ENCODE data around the gene LEF1. TPM values are rescaled to one million over a fixed set of nuclear protein-coding genes. Genes with fewer than 3 reads are reported as not detected.
A peak's percentile ranks its signal among the peaks of the same experiment; 100 is the strongest.

The LEF1 gene
- total RNA-seq, 1 experiment from 2014 or later: 2.8 TPM

GRCh38 chr4:108119199-108119800 is 49.4 kb downstream of the LEF1 start:
- Histone ChIP-seq H3K4me1 (replicated peaks; ENCODE audit: insufficient read depth) (peaks cover 16% of the 10 kb centered on the region), H3K27me3 (ENCODE audit: insufficient read depth, low read depth) (no peaks in the 10 kb centered on the region), H3K9me2 (ENCODE audit: insufficient read depth) (no peaks in the 10 kb centered on the region), H3K4me3 (no peak overlapping the region), H4K20me1 (ENCODE audit: insufficient read depth) (peaks cover 6% of the 10 kb centered on the region; the same call in 1 of the 2 replicates), H2AFZ (no peak overlapping the region), H3K27ac (no peak overlapping the region), H3K79me2 (ENCODE audit: low read depth) (no peaks in the 10 kb centered on the region), H3K36me3 (ENCODE audit: low read depth) (no peaks in the 10 kb centered on the region), H3K4me2 (peak overlapping the region; percentile 37; the same call in 1 of the 2 replicates), H3F3A (ENCODE audit: insufficient read depth, low read depth) (peaks cover 6% of the 10 kb centered on the region), H3K9me3 (ENCODE audit: insufficient read depth, low read depth) (no peaks in the 10 kb centered on the region)
- POLR2A ChIA-PET (ENCODE audit: unreplicated experiment): no interaction called here
- TF ChIP-seq, protein P1, sequence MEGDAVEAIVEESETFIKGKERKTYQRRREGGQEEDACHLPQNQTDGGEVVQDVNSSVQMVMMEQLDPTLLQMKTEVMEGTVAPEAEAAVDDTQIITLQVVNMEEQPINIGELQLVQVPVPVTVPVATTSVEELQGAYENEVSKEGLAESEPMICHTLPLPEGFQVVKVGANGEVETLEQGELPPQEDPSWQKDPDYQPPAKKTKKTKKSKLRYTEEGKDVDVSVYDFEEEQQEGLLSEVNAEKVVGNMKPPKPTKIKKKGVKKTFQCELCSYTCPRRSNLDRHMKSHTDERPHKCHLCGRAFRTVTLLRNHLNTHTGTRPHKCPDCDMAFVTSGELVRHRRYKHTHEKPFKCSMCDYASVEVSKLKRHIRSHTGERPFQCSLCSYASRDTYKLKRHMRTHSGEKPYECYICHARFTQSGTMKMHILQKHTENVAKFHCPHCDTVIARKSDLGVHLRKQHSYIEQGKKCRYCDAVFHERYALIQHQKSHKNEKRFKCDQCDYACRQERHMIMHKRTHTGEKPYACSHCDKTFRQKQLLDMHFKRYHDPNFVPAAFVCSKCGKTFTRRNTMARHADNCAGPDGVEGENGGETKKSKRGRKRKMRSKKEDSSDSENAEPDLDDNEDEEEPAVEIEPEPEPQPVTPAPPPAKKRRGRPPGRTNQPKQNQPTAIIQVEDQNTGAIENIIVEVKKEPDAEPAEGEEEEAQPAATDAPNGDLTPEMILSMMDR (conservative IDR thresholded peaks at IDR 0.05): no peak
- TF ChIP-seq EZH2 (IDR thresholded peaks at IDR 0.05; ENCODE audit: low read depth): no peak
- BruUV-seq (replicated peaks): no TSS peak
- CTCF ChIA-PET: no interaction called here
- intact Hi-C loops (cut with micrococcal nuclease; ENCODE audit: unreplicated experiment): no loop called here
- DNase-seq: no peak

DNA sequence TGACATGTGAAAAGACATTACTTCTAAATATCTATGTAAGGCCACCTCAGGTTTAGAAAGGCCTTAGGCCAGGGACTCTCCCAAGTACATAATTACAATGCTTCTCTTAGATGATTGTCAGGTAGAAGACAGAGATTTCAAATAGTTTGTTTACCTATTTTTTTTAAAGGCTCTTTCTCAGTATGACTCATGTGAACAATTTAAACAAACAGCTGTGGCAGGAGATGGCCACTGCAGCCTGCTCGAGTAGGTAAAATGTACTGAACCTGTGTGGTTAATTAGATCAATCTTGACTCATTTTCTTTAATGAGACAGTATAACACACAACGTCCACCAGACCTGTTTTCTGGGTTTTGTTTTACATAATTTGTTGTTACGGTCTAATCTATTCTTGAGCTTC is 50.2 kb downstream of the LEF1 start:
- intact Hi-C loops (cut with micrococcal nuclease; ENCODE audit: unreplicated experiment): no loop called here
- Histone ChIP-seq H3K4me1 (replicated peaks; ENCODE audit: insufficient read depth) (peaks cover 16% of the 10 kb centered on the region), H3K36me3 (ENCODE audit: low read depth) (no peaks in the 10 kb centered on the region), H3K27ac (peak overlapping the region; percentile 3; the same call in 1 of the 2 replicates), H3K4me2 (peak overlapping the region; percentile 37; the same call in 1 of the 2 replicates), H2AFZ (no peak overlapping the region), H3F3A (ENCODE audit: insufficient read depth, low read depth) (peaks cover 6% of the 10 kb centered on the region), H4K20me1 (ENCODE audit: insufficient read depth) (peaks cover 6% of the 10 kb centered on the region; the same call in 1 of the 2 replicates), H3K4me3 (no peak overlapping the region), H3K9me3 (ENCODE audit: insufficient read depth, low read depth) (no peaks in the 10 kb centered on the region), H3K79me2 (ENCODE audit: low read depth) (no peaks in the 10 kb centered on the region), H3K9me2 (ENCODE audit: insufficient read depth) (no peaks in the 10 kb centered on the region), H3K27me3 (ENCODE audit: insufficient read depth, low read depth) (no peaks in the 10 kb centered on the region)
- BruUV-seq (replicated peaks): no TSS peak
- TF ChIP-seq, protein P1 (conservative IDR thresholded peaks at IDR 0.05): no peak
- TF ChIP-seq EZH2 (IDR thresholded peaks at IDR 0.05; ENCODE audit: low read depth): no peak
- ChIA-PET POLR2A (ENCODE audit: unreplicated experiment) (no interaction called here), CTCF (no interaction called here)
- DNase-seq: peak; percentile 6 to 82

DNA sequence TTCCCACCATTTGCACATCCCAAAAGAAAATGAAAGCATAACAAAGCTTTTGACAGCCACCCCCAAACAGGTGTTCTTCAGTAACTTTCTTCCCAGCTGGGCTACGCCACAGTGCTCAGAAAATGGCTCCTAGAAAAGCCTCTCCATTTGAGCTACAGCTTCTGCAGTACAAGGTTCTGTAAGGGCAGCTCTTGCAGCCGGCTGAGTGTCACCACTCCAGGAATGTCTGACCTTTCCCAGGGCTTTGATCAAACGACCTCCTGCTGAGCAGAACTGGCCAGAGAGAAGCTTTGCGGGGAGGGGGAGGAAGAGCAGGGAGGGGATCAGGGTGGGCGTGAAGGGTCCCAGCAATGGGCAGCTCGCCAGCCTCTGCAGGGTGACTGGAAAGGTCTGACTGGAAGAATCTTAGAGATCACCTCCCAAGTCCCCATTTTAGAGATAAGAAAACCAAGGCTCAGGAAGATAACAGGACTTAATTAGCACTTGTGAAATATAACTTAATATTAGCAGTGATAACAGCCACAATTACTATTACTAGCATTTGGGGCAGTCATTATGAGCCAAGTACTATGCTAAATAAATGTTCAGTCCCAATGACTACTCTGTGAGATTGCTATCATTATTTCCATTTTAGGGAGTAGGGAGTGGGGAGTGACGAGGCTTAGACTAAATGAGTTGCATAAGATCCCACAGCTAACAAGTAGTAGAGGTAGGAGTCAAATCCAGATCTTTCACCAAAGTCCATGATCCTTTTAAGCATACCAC is 51.1 kb downstream of the LEF1 start:
- peaks cover 16% of the 10 kb centered on the region for H3K4me1 ChIP-seq (replicated peaks; ENCODE audit: insufficient read depth)
- CTCF ChIA-PET: no interaction called here
- no peak overlapping the region; the same call in 1 of the 2 replicates for H3K27ac ChIP-seq
- DNase-seq: no peak
- intact Hi-C loops (cut with micrococcal nuclease; ENCODE audit: unreplicated experiment): no loop called here
- POLR2A ChIA-PET (ENCODE audit: unreplicated experiment): interaction anchor here (0.5 kb wide), 1 partner anchor 516 kb away, joined by 3 read pairs; no protein-coding TSS in a partner anchor
- no peaks in the 10 kb centered on the region for H3K79me2 ChIP-seq (ENCODE audit: low read depth)
- TF ChIP-seq, protein P1 (conservative IDR thresholded peaks at IDR 0.05): no peak
- TF ChIP-seq EZH2 (IDR thresholded peaks at IDR 0.05; ENCODE audit: low read depth): no peak
- H3K36me3 ChIP-seq (ENCODE audit: low read depth): no peaks in the 10 kb centered on the region
- BruUV-seq (replicated peaks): no TSS peak
- no peaks in the 10 kb centered on the region for H3K27me3 ChIP-seq (ENCODE audit: insufficient read depth, low read depth)
- H3K4me2 ChIP-seq: peak overlapping the region; percentile 37
- peaks cover 6% of the 10 kb centered on the region for H3F3A ChIP-seq (ENCODE audit: insufficient read depth, low read depth)
- no peaks in the 10 kb centered on the region for H3K9me2 ChIP-seq (ENCODE audit: insufficient read depth)
- H4K20me1 ChIP-seq (ENCODE audit: insufficient read depth): peaks cover 6% of the 10 kb centered on the region; the same call in 1 of the 2 replicates
- no peak overlapping the region for H3K4me3 ChIP-seq
- no peaks in the 10 kb centered on the region for H3K9me3 ChIP-seq (ENCODE audit: insufficient read depth, low read depth)
- no peak overlapping the region for H2AFZ ChIP-seq
